Gastroesophageal sphincter (tissue), 3 donors: ENCODE measurements around the gene PLOD1.

ENCODE experiments used
- CTCF ChIP-seq, 4 experiments: fragments of 200-600 bp in 2 of 4; fragments of 450-650 bp in 2 of 4; sonication (generic) in 1 of 4; IDR thresholded peaks; one replicate each; pipeline ENCODE4 v1.5.1; 2017 to 2019; ENCODE audit warnings: antibody characterized with exemption in 4 of 4, mild to moderate bottlenecking in 2 of 4, moderate library complexity in 2 of 4
- POLR2A ChIP-seq, 2 donors: fragments of 450-650 bp; IDR thresholded peaks; one replicate each; pipeline ENCODE4 v1.6.1; 2017; ENCODE audit warnings: antibody characterized with exemption in 2 of 2, mild to moderate bottlenecking in 2 of 2, moderate library complexity in 1 of 2
- POLR2AphosphoS5 ChIP-seq: sonication (generic); formaldehyde crosslinking; IDR thresholded peaks from one replicate; pipeline ENCODE4 v1.6.1; 2017; ENCODE audit warnings: antibody characterized with exemption

- no peak for TF ChIP-seq POLR2AphosphoS5
- TF ChIP-seq POLR2A (IDR thresholded peaks at IDR 0.05), result no peak
- no peak for TF ChIP-seq CTCF (IDR thresholded peaks at IDR 0.05)
Observed at GRCh38 chr1:11961230-11961629, 26.7 kb downstream of the PLOD1 start.
